Activated naive CD8-positive, alpha-beta T cell treated with anti-CD3 and anti-CD28 coated beads, Interleukin-2, amount 10 ng/mL, durations not matched to agents 7 days and 5 days (primary cell): ENCODE data around the gene RBM12. TPM values are rescaled to one million over a fixed set of nuclear protein-coding genes. Genes with fewer than 3 reads are reported as not detected.

Experiments used
- ATAC-seq: fragments of 150-1000 bp; cut with Tn5 transposase; one replicate; pipeline ENCODE4 v1.10.0; 2021; ENCODE audit warnings: low read depth, moderate library complexity
- POLR2A ChIA-PET: fragments of 350-600 bp; sonication (Branson Sonifier 250); formaldehyde crosslinking; loops from one replicate; lab custom pipeline; 2021; ENCODE audit warnings: antibody characterized with exemption; lab: Charles Lee
- DNase-seq: peaks from one replicate; pipeline ENCODE4 v3.0.0; 2021
- H3K27ac Mint-ChIP-seq: one replicate; pipeline ENCODE4 v1.8.0; 2022; ENCODE audit warnings: mild to moderate bottlenecking, mixed read lengths
- H3K27me3 Mint-ChIP-seq: one replicate; pipeline ENCODE4 v1.8.0; 2022; ENCODE audit warnings: mild to moderate bottlenecking, moderate library complexity, mixed read lengths
- H3K36me3 Mint-ChIP-seq: one replicate; pipeline ENCODE4 v1.8.0; 2021; ENCODE audit warnings: mild to moderate bottlenecking, mixed read lengths
- H3K4me1 Mint-ChIP-seq: one replicate; pipeline ENCODE4 v1.8.0; 2021; ENCODE audit warnings: mixed read lengths
- H3K4me3 Mint-ChIP-seq: one replicate; pipeline ENCODE4 v1.8.0; 2022; ENCODE audit warnings: mild to moderate bottlenecking, moderate library complexity, mixed read lengths
- H3K9me3 Mint-ChIP-seq: one replicate; pipeline ENCODE4 v1.8.0; 2021; ENCODE audit warnings: mixed read lengths
- total RNA-seq, 2 experiments: library from RNA; stranded (reverse); gene quantifications; one replicate each; pipeline ENCODE4 v1.2.3, GENCODE V29; 2021

RBM12 gene
- total RNA-seq, 2 experiments from 2014 or later, result 116 to 120 TPM

GRCh38 chr20:35702824-35703695, 38.4 kb upstream of the RBM12 start:
- H3K4me1 Mint-ChIP-seq, result peaks cover 21% of the 10 kb centered on the region
- ATAC-seq (no peak), DNase-seq (no peak)
- H3K36me3 Mint-ChIP-seq, result peaks cover 22% of the 10 kb centered on the region
- no peak overlapping the region for H3K4me3 Mint-ChIP-seq
- no peaks in the 10 kb centered on the region for H3K9me3 Mint-ChIP-seq
- H3K27me3 Mint-ChIP-seq, result no peaks in the 10 kb centered on the region
- H3K27ac Mint-ChIP-seq, result no peak overlapping the region
- POLR2A ChIA-PET, result interaction anchor here (0.5 to 1.4 kb wide), 5 partner anchors 15 to 652 kb away, joined by 3 to 6 read pairs (median 4); partner anchors contain the start of gene RBM39

DNA sequence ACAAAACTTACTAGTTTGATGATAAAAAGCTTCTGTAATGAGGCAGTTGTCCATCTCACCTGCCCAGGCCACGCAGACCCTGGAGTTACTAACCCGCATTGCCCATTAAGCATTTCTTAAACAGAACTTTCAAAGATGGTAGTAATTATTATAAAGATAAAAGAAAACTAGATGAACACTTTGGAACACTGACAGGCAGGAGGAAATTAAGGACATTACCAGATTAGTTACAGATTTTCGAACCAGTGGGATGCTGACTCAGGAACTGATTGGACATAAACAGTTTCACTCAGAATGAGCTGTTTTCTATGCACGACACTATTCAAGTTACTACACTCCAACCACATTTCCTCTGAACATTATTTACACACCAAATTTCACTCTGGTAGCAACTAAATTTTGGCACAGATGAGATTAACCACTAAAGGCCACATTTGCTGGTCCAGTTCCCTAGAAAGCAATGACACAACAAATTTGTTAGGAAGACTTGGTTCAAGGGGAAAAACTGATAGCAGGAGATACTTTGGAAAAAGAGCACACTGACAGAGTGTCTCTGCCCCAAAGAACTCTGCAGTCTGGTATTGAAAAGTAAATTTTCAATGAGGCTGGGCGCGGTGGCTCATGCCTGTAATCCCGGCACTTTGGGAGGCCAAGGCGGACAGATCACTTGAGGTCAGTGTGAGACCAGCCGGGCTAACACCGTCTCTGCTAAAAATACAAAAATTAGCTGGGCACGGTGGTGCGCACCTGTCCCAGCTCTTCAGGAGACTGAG, 37.5 kb upstream of the RBM12 start:
- H3K4me1 Mint-ChIP-seq, result peaks cover 27% of the 10 kb centered on the region
- ATAC-seq (no peak), DNase-seq (no peak)
- no peak overlapping the region for H3K27ac Mint-ChIP-seq
- POLR2A ChIA-PET, result interaction anchor here (0.5 to 1.4 kb wide), 7 partner anchors 12 to 651 kb away, joined by 3 to 6 read pairs (median 3); no protein-coding TSS in a partner anchor
- H3K36me3 Mint-ChIP-seq, result peaks cover 24% of the 10 kb centered on the region
- H3K9me3 Mint-ChIP-seq, result no peaks in the 10 kb centered on the region
- no peak overlapping the region for H3K4me3 Mint-ChIP-seq
- no peaks in the 10 kb centered on the region for H3K27me3 Mint-ChIP-seq

GRCh38 chr20:35700625-35701148, 36.0 kb upstream of the RBM12 start:
- peak overlapping the region; percentile 92 for H3K27ac Mint-ChIP-seq
- no peaks in the 10 kb centered on the region for H3K9me3 Mint-ChIP-seq
- H3K4me3 Mint-ChIP-seq, result peak overlapping the region; percentile 93
- POLR2A ChIA-PET, result interaction anchor here (0.9 to 2.9 kb wide), 6 partner anchors 13 to 99 kb away, joined by 3 to 21 read pairs (median 11); partner anchors contain the start of gene RBM39
- no peak for DNase-seq
- H3K27me3 Mint-ChIP-seq, result no peaks in the 10 kb centered on the region
- ATAC-seq, result no peak
- peaks cover 17% of the 10 kb centered on the region for H3K36me3 Mint-ChIP-seq
- peaks cover 28% of the 10 kb centered on the region for H3K4me1 Mint-ChIP-seq

GRCh38 chr20:35699957-35700624, 35.4 kb upstream of the RBM12 start:
- Mint-ChIP-seq H3K36me3 (peaks cover 21% of the 10 kb centered on the region), H3K27ac (peak overlapping the region; percentile 92), H3K27me3 (no peaks in the 10 kb centered on the region), H3K4me1 (peaks cover 28% of the 10 kb centered on the region), H3K4me3 (peak overlapping the region; percentile 93), H3K9me3 (no peaks in the 10 kb centered on the region)
- DNase-seq (no peak), ATAC-seq (no peak)
- POLR2A ChIA-PET, result interaction anchor here (0.6 to 2.9 kb wide), 12 partner anchors 13 to 255 kb away, joined by 3 to 21 read pairs (median 6); partner anchors contain the start of genes CPNE1, RBM12, RBM39 and SCAND1

DNA sequence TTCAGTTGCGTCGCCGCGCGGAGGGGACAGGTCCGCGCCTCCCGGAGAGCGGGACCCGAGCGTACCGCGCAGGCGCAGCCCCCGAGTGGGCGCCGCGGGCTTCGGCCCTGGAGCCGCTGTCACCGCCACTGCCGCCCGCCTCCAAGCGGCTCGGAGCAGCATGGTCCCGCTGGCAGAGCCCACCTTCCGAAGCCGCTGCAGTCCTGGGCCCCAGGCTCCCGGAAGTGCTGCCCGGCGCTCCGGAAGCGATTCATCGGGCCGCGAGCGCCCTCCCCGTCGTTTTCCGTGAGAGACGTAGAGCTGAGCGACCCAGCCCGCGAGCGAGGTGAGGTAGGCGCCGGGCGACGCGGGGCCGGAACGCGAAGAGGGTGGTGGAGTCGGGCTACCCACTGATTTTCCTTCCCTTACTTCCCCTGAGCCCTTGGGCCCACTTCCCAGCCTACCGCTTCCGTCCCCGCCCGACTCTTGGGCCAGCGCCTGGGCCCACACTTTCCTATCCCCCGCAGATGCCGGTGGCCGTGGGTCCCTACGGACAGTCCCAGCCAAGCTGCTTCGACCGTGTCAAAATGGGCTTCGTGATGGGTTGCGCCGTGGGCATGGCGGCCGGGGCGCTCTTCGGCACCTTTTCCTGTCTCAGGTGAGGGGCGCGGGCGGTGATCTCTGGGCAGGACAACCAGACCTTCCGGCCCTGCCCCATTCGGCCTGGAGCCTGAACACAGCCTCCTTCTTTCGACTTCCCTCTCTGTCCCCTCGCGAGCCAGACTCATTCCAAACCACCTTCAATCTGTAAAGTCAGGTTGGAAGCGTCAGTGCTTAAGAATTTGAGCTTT, 34.6 kb upstream of the RBM12 start, which contains the start of the genes NFS1 and ROMO1:
TSS of gene NFS1 (minus strand) at position 226 of the 830 bp plus-strand sequence. CDS start at position 162, 64 bp downstream.
TSS of gene ROMO1 (plus strand) at position 279 of the 830 bp plus-strand sequence. CDS start at position 507, 228 bp downstream.
- peak within 1 kb of the TSS; percentile 92 for H3K27ac Mint-ChIP-seq
- H3K4me3 Mint-ChIP-seq, result peak within 1 kb of the TSS; percentile 93
- ATAC-seq (peak; percentile 91), DNase-seq (peak; percentile 88)
- no peaks in the 10 kb centered on the region for H3K9me3 Mint-ChIP-seq
- peaks cover 20% of the 10 kb centered on the region for H3K36me3 Mint-ChIP-seq
- H3K4me1 Mint-ChIP-seq, result peaks cover 26% of the 10 kb centered on the region
- POLR2A ChIA-PET, result interaction anchor here (0.6 to 2.9 kb wide), 14 partner anchors 12 to 256 kb away, joined by 3 to 21 read pairs (median 5); partner anchors contain the start of genes CPNE1, RBM12, RBM39 and SCAND1
- H3K27me3 Mint-ChIP-seq, result no peaks in the 10 kb centered on the region

- DNase-seq (no peak), ATAC-seq (peak; percentile 43)
- H3K36me3 Mint-ChIP-seq, result peaks cover 16% of the 10 kb centered on the region
- no peaks in the 10 kb centered on the region for H3K9me3 Mint-ChIP-seq
- peak overlapping the region; percentile 93 for H3K4me3 Mint-ChIP-seq
- H3K27me3 Mint-ChIP-seq, result no peaks in the 10 kb centered on the region
- POLR2A ChIA-PET, result interaction anchor here (1.0 to 2.9 kb wide), 8 partner anchors 13 to 257 kb away, joined by 3 to 21 read pairs (median 6); partner anchors contain the start of genes CPNE1, RBM12, RBM39 and SCAND1
- H3K27ac Mint-ChIP-seq, result peak overlapping the region; percentile 92
- H3K4me1 Mint-ChIP-seq, result peaks cover 24% of the 10 kb centered on the region
Measured at GRCh38 chr20:35698298-35699126, 33.8 kb upstream of the RBM12 start.

GRCh38 chr20:35697696-35698297, 33.1 kb upstream of the RBM12 start:
- H3K36me3 Mint-ChIP-seq, result peaks cover 14% of the 10 kb centered on the region
- H3K9me3 Mint-ChIP-seq, result no peaks in the 10 kb centered on the region
- peak overlapping the region; percentile 93 for H3K4me3 Mint-ChIP-seq
- peak overlapping the region; percentile 11 for H3K27ac Mint-ChIP-seq
- H3K27me3 Mint-ChIP-seq, result no peaks in the 10 kb centered on the region
- POLR2A ChIA-PET, result interaction anchor here (0.7 kb wide), 1 partner anchor 255 kb away, joined by 4 read pairs; no protein-coding TSS in a partner anchor
- peaks cover 24% of the 10 kb centered on the region for H3K4me1 Mint-ChIP-seq
- ATAC-seq, result no peak
- no peak for DNase-seq

DNA sequence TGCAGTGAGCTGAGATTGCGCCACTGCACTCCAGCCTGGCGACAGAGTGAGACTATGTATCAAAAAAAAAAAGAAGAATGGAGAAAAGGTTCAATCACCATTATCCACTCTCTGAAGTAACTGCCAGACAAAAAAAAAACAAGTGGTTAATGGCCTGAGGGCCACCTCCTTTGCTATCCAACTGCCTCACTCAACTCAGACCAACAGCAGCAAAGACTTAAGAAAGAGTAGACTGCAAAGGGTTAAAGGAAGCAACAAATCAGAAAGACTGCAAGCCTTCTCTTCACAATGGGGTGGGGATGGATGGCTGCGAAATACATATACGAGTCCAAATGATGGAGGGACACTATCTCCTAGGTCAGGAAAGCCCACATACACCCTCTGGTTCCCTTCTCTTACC, 31.3 kb upstream of the RBM12 start:
- H3K4me1 Mint-ChIP-seq, result peaks cover 23% of the 10 kb centered on the region
- H3K27me3 Mint-ChIP-seq, result no peaks in the 10 kb centered on the region
- H3K4me3 Mint-ChIP-seq, result no peak overlapping the region
- H3K27ac Mint-ChIP-seq, result no peak overlapping the region
- H3K36me3 Mint-ChIP-seq, result peaks cover 12% of the 10 kb centered on the region
- H3K9me3 Mint-ChIP-seq, result no peaks in the 10 kb centered on the region
- POLR2A ChIA-PET, result no interaction called here
- ATAC-seq (no peak), DNase-seq (no peak)

GRCh38 chr20:35695245-35695749, 30.6 kb upstream of the RBM12 start:
- DNase-seq, result peak; percentile 2
- no peak overlapping the region for H3K27ac Mint-ChIP-seq
- peaks cover 16% of the 10 kb centered on the region for H3K4me1 Mint-ChIP-seq
- H3K27me3 Mint-ChIP-seq, result no peaks in the 10 kb centered on the region
- ATAC-seq, result no peak
- no peaks in the 10 kb centered on the region for H3K9me3 Mint-ChIP-seq
- POLR2A ChIA-PET, result no interaction called here
- peaks cover 13% of the 10 kb centered on the region for H3K36me3 Mint-ChIP-seq
- no peak overlapping the region for H3K4me3 Mint-ChIP-seq

GRCh38 chr20:35690265-35690664, 25.6 kb upstream of the RBM12 start:
- DNase-seq, result no peak
- H3K4me3 Mint-ChIP-seq, result no peak overlapping the region
- H3K9me3 Mint-ChIP-seq, result no peaks in the 10 kb centered on the region
- H3K4me1 Mint-ChIP-seq, result no peaks in the 10 kb centered on the region
- no peak for ATAC-seq
- H3K36me3 Mint-ChIP-seq, result peaks cover 21% of the 10 kb centered on the region
- no peaks in the 10 kb centered on the region for H3K27me3 Mint-ChIP-seq
- no peak overlapping the region for H3K27ac Mint-ChIP-seq
- POLR2A ChIA-PET, result interaction anchor here (1.0 kb wide), 1 partner anchor 11 kb away, joined by 3 read pairs; no protein-coding TSS in a partner anchor
